Epithelial cell of esophagus (primary cell): ENCODE results near the gene KCNJ11.
A peak's percentile ranks its signal among the peaks of the same experiment; 100 is the strongest.
"Not testable (repeated sequence)": the region's sequence is repeated elsewhere in the genome, so short reads cannot be mapped to it uniquely, and the experiment has no call there.

Experiments used
- DNase-seq: peaks from one replicate; pipeline ENCODE4 v3.0.0; 2010; ENCODE audit warnings: low read depth
- H3K4me3 ChIP-seq: 2 replicates; pipeline ENCODE4 v1.5.1; 2011; ENCODE audit warnings: mild to moderate bottlenecking, low read length, control low read depth
- CTCF ChIP-seq: IDR thresholded peaks from 2 replicates; pipeline ENCODE4 v1.5.1; 2011; ENCODE audit warnings: low read depth, mild to moderate bottlenecking, low read length, control low read depth, inconsistent platforms; ENCODE audit not compliant: insufficient read depth; ENCODE audit errors: missing control alignments

Gene KCNJ11

DNA sequence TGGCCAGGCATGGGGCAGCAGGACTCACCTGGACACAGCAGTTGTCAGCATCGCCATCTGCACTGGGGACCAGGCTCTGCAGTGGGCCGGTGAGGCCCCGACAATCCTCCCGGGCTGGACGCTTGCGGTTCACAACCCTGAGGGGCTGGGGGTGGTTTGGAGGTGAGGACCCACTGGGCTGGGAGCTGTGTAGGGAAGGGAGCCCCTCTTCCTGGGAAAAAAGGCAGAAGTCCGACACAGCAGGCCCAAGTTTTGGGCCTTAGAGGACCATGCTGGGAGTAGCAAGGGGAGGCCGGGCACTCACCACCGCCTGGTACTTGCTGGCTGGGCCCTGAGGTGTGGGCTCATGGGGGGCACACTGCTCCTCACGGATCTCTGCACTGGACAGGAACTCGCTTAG lies 39.8 kb upstream of the KCNJ11 start:
- no peak overlapping the region for H3K4me3 ChIP-seq
- no peak for DNase-seq
- TF ChIP-seq CTCF: no peak

DNA sequence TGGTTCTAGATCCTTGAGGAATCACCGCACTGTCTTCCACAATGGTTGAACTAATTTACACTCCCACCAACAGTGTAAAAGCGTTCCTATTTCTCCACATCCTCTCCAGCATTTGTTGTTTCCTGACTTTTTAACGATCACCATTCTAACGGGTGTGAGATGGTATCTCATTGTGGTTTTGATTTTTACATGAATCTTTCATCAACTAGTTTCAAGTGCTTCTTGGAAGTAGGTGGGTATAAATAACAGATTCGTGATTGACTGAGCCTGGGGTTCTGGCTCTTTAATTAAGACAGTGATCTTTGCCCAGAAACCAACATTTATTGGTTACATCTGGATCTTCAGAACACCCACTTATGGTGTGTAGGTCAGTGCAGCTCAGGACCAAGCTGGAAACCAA lies 37.8 kb upstream of the KCNJ11 start:
- not testable (repeated sequence) for H3K4me3 ChIP-seq, DNase-seq

GRCh38 chr11:17423533-17424310 lies 35.3 kb upstream of the KCNJ11 start:
- no peak for TF ChIP-seq CTCF
- H3K4me3 ChIP-seq: no peak overlapping the region
- DNase-seq: peak; percentile 30

DNA sequence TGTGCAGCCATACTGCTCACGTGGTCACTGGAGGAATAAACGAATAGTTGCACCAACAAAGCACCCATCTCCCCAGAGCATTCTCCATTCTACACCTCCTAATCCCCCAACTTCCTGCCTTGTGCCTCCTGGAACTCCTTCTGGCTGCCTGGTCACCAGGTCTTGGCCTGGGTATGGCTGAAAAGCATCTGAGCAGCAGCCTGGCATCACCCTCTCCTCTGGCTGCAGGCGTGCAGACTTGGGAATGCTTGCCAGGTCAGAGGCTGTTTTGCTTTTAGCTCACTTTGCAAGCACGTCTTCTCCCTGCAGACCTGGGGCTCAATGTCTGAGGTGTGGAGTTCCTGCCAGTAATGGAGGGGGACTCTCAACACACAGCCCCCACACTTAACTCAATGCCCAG lies 33.3 kb upstream of the KCNJ11 start:
- no peak overlapping the region for H3K4me3 ChIP-seq
- no peak for TF ChIP-seq CTCF
- no peak for DNase-seq

GRCh38 chr11:17418444-17419081 lies 30.1 kb upstream of the KCNJ11 start:
- DNase-seq: no peak
- H3K4me3 ChIP-seq: no peak overlapping the region
- TF ChIP-seq CTCF: no peak

GRCh38 chr11:17416492-17416891 lies 28.0 kb upstream of the KCNJ11 start:
- H3K4me3 ChIP-seq: no peak overlapping the region
- no peak for DNase-seq
- TF ChIP-seq CTCF: no peak

DNA sequence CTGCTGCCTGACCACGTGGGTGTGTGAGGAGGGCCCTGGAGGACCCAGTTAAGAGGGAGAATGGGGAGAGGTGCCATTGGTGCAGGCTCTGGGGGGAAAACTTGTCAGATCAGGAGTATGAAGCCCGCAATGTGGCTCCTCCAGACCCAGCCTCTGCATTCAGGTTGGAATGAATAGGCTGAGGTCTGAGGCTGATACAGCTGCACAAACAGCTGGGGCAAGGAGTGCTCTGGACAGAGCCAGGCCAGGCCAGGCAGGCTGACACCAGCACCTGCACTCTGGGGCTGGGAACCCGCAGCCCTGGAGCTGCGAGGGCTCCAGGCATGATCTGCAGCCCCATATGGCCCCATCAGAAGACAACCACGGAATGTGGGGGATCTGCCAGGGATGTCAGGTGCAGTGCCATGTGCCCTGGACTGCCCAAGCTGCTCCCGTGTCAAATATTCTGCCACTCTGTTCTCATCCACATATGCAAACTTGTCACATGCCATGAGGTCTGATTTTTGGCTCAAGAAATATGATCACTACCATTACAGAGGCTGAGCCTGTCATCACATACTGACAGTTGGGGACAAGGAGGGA lies 27.2 kb upstream of the KCNJ11 start:
- TF ChIP-seq CTCF: no peak
- DNase-seq: no peak
- no peak overlapping the region for H3K4me3 ChIP-seq
